T47D (cell line): ENCODE data around the gene NRN1L.
"Not testable (repeated sequence)": the region's sequence is repeated elsewhere in the genome, so short reads cannot be mapped to it uniquely, and the experiment has no call there.

Experiments used
- DNase-seq, 2 experiments: peaks; one replicate each; pipeline versions ENCODE4 v3.0.0 to v3.0.0-alpha.2; 2011 to 2012; ENCODE audit warnings: low read depth in 1 of 2, low spot score in 1 of 2
- JUND ChIP-seq: IDR thresholded peaks from 2 replicates; pipeline ENCODE4 v1.6.1; 2012; ENCODE audit warnings: low read depth
- in situ Hi-C: cut with HindIII; loops from 2 replicates; pipeline ENCODE4 v1.10.0; 2016; ENCODE audit warnings: low sequenced_read_pairs, low pct_unique_long_range_greater_than_20kb

Gene NRN1L

DNA sequence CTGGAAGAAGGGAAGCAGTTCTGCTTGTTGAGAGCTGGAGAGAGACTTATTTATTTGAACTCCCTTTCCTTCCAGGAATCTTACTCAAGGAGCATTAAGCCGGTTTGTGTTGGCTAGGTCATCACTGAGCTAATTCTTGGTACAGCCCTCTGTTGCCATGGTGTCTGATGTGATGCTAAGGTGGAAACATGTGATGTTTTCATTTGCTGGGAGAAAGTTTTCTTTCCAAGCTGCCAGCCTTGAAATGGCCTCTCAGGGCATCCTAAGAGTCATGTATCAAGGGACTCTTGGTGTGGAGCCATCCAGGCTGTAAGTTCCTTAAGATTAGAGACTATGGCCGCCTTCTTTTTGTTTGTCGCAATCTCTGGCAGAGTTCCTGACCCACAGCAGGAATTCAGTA lies 12.5 kb downstream of the NRN1L start:
- no peak for DNase-seq
- in situ Hi-C loops, result no loop called here
- TF ChIP-seq JUND, result no peak

- in situ Hi-C loops, result no loop called here
- TF ChIP-seq JUND, result no peak
- DNase-seq, result no peak
Observed at GRCh38 chr16:67901734-67902133, 17.0 kb downstream of the NRN1L start.

GRCh38 chr16:67902831-67903230 lies 18.1 kb downstream of the NRN1L start:
- no peak for TF ChIP-seq JUND
- in situ Hi-C loops, result no loop called here
- no peak for DNase-seq

- DNase-seq, result no peak
- in situ Hi-C loops, result no loop called here
- no peak for TF ChIP-seq JUND
Observed at GRCh38 chr16:67907397-67908180, 22.9 kb downstream of the NRN1L start.

DNA sequence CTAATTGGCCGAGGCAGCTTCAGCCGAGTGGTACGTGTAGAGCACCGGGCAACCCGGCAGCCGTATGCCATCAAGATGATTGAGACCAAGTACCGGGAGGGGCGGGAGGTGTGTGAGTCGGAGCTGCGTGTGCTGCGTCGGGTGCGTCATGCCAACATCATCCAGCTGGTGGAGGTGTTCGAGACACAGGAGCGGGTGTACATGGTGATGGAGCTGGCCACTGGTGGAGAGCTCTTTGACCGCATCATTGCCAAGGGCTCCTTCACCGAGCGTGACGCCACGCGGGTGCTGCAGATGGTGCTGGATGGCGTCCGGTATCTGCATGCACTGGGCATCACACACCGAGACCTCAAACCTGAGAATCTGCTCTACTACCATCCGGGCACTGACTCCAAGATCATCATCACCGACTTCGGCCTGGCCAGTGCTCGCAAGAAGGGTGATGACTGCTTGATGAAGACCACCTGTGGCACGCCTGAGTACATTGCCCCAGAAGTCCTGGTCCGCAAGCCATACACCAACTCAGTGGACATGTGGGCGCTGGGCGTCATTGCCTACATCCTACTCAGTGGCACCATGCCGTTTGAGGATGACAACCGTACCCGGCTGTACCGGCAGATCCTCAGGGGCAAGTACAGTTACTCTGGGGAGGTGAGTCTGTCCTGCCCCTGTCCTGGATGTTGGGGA lies 24.5 kb downstream of the NRN1L start:
- in situ Hi-C loops, result no loop called here
- no peak for DNase-seq
- TF ChIP-seq JUND, result no peak

DNA sequence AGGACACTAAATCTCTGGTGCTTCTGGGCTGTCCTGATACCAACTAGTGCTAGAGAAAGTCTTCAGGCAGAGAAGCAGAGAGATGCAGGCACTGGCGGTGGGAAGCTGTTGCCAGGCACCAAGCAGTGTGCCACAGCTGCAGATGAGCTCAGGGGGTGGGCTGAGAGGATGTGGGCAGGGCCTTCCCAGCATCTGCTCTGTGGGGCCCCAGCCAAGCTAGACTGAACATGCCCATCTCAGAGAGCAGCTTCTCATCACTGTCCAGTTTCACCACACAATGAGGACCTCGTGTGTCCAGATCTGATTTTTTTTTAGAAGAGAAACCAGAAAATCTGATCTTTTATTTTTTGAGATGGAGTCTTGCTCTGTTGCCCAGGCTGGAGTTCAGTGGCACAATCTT lies 25.5 kb downstream of the NRN1L start:
- TF ChIP-seq JUND, result no peak
- in situ Hi-C loops, result no loop called here
- DNase-seq, result no peak

- DNase-seq, result no peak
- TF ChIP-seq JUND, result no peak
- in situ Hi-C loops, result no loop called here
Observed at GRCh38 chr16:67914758-67915495, 30.2 kb downstream of the NRN1L start.

- DNase-seq, in situ Hi-C loops: not testable (repeated sequence)
Observed at GRCh38 chr16:67915496-67915769, 30.7 kb downstream of the NRN1L start.

GRCh38 chr16:67915831-67916723 lies 31.4 kb downstream of the NRN1L start:
- in situ Hi-C loops, result no loop called here

DNA sequence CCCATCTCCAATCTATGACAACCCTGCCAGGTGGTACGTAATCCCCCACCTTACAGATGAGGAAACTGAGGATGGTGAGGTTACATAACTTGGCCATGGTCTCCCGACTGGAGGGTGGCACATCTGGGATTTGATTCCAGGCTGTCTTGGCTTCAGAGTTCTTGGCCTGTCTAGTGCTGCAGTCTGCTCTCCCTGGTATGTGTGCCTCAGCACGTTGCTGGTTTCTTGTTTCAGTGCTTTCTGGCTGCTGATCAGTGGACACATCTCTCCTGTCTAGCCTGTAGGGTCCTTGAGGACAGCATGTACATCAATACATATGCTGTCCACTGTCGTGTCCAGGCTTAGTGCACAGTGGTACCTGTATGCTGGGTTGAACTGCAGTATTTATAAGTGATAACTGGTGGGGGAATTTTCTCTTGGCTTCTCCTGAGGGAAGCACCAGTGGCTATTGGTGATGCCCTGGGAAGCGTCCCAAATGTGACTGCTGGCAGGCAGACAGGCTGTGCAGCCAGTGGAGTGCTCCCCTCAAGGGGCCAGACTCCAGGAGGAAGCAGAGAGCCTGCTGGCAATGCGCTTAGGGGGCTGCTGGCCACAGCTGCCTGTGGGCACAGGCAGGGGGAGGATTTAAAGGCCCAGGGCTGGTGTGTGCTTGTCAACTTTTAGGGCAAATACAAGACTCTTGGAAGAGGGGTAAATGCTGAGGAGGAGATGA lies 32.6 kb downstream of the NRN1L start:
- TF ChIP-seq JUND, result no peak
- no peak for DNase-seq
- in situ Hi-C loops, result no loop called here

More at GRCh38 chr16:67915831-67916723, 31.4 kb downstream of the NRN1L start:
- no peak for DNase-seq
- TF ChIP-seq JUND, result no peak

GRCh38 chr16:67917852-67918236 lies 33.2 kb downstream of the NRN1L start:
- DNase-seq, result no peak
- in situ Hi-C loops, result no loop called here
- TF ChIP-seq JUND, result no peak
